ENCODE data around the gene CTSE.

Gene CTSE

GRCh38 chr1:206014601-206015000, 9.1 kb downstream of the CTSE start:
- no peak overlapping the region for H3K4me3 ChIP-seq (ENCODE audit: insufficient read depth, low read depth, low read length)
- no peaks in the 10 kb centered on the region for H3K9me3 ChIP-seq (ENCODE audit: control insufficient read depth, low read length)
- whole genome bisulfite sequencing, 2 experiments, result 86 to 94% methylated on average over 4 to 5 of the region's 5 CpGs
- H3K4me1 ChIP-seq (ENCODE audit: control insufficient read depth, insufficient read depth, low read length), result no peaks in the 10 kb centered on the region
- no peaks in the 10 kb centered on the region for H3K36me3 ChIP-seq (ENCODE audit: control insufficient read depth, insufficient read depth, low read length)
- no peak overlapping the region for H3K27ac ChIP-seq (ENCODE audit: insufficient read depth, low read depth, low read length, poor library complexity, severe bottlenecking)
- H3K27me3 ChIP-seq (ENCODE audit: control insufficient read depth, insufficient read depth, low read length, poor library complexity, severe bottlenecking), result no peaks in the 10 kb centered on the region

DNA sequence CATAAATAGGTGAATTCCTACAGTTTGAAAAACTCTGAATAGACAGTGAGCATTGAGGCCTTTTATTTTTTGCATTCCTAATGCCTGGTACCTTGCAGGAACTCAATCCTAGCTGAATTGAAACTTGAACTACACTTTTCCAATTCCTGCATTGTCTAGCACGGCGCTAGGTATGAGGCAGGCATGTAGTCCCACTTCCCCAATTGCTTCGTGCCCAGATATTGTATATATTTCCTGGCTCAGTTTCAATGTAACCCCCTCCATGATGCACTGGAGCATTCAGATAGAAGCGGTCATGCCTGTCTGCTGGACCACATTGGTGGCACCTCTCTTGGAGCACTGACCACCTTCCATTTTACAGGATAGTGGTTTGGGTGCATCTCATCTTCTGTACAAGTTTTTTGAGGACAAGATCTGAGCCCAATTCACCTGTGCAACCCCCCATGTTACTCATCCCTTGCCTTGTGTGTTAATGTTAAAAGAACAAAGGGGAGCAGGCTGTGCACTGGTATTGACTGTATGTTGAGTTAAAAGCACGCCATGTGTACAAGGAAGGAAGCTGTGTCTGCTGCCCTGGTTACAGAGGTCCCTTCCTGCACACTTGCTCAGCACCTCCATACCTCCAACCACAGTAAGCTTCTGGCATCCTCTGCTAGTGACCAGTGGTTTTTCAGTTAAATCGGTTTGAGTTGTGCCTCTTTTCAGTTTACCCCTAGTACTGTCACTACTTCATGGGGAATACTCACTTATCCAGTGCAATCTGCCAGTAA, 10.5 kb downstream of the CTSE start:
- Histone ChIP-seq H3K9me3 (ENCODE audit: control insufficient read depth, low read length) (no peaks in the 10 kb centered on the region), H3K4me1 (ENCODE audit: control insufficient read depth, insufficient read depth, low read length) (no peaks in the 10 kb centered on the region), H3K27ac (ENCODE audit: insufficient read depth, low read depth, low read length, poor library complexity, severe bottlenecking) (no peak overlapping the region), H3K4me3 (ENCODE audit: insufficient read depth, low read depth, low read length) (no peak overlapping the region), H3K36me3 (ENCODE audit: control insufficient read depth, insufficient read depth, low read length) (no peaks in the 10 kb centered on the region), H3K27me3 (ENCODE audit: control insufficient read depth, insufficient read depth, low read length, poor library complexity, severe bottlenecking) (no peaks in the 10 kb centered on the region)
- WGBS, 2 experiments, result 96 to 97% methylated on average over 6 of the region's 6 CpGs

DNA sequence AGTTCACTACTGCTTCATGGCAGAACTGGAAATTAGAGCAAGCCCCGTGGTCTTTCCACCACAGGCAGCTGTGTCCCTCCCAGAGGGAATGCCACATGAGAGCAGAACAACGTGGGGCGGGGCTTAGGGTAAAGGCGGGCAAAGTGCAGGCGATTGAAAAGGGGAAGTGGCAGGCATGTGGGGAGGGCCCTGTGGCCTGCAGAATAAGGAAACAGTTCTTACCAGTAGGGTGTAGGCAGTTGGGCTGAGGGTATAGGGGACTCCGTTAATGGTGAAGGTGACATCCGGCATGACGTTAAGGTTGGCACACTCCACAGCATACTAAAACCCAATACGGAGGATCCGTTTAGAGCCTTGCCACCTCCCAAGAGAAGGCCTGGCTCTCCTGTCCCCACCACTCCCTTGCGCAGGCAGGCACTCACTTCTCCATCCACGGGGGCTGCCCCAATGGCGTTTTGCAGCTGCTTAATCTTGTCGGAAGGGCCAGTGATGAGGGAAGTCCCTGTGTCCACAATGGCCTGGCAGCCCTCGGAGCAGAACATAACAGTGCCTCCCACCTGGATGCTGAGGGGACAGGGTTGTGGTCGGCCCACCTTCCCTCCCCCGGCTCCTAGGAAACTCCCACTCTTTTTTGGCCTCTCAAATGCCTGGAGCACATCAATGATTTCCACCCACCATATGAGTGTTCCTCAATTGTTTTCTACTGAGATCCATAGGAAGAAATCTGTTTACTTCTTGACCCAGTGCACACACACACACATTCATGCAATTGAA, 11.4 kb downstream of the CTSE start:
- Histone ChIP-seq H3K9me3 (ENCODE audit: control insufficient read depth, low read length) (no peaks in the 10 kb centered on the region), H3K27me3 (ENCODE audit: control insufficient read depth, insufficient read depth, low read length, poor library complexity, severe bottlenecking) (no peaks in the 10 kb centered on the region), H3K4me3 (ENCODE audit: insufficient read depth, low read depth, low read length) (no peak overlapping the region), H3K27ac (ENCODE audit: insufficient read depth, low read depth, low read length, poor library complexity, severe bottlenecking) (no peak overlapping the region), H3K4me1 (ENCODE audit: control insufficient read depth, insufficient read depth, low read length) (no peaks in the 10 kb centered on the region), H3K36me3 (ENCODE audit: control insufficient read depth, insufficient read depth, low read length) (no peaks in the 10 kb centered on the region)
- WGBS, 2 experiments, result 84% methylated on average over 17 of the region's 17 CpGs

- no peaks in the 10 kb centered on the region for H3K36me3 ChIP-seq (ENCODE audit: control insufficient read depth, insufficient read depth, low read length)
- H3K27ac ChIP-seq (ENCODE audit: insufficient read depth, low read depth, low read length, poor library complexity, severe bottlenecking), result no peak overlapping the region
- 94 to 96% methylated on average over 8 of the region's 8 CpGs for WGBS, 2 experiments
- H3K9me3 ChIP-seq (ENCODE audit: control insufficient read depth, low read length), result no peaks in the 10 kb centered on the region
- no peak overlapping the region for H3K4me3 ChIP-seq (ENCODE audit: insufficient read depth, low read depth, low read length)
- no peaks in the 10 kb centered on the region for H3K4me1 ChIP-seq (ENCODE audit: control insufficient read depth, insufficient read depth, low read length)
- H3K27me3 ChIP-seq (ENCODE audit: control insufficient read depth, insufficient read depth, low read length, poor library complexity, severe bottlenecking), result no peaks in the 10 kb centered on the region
Observed at GRCh38 chr1:206011057-206011456, 12.6 kb downstream of the CTSE start.

GRCh38 chr1:206010060-206010459, 13.6 kb downstream of the CTSE start:
- no peak overlapping the region for H3K27ac ChIP-seq (ENCODE audit: insufficient read depth, low read depth, low read length, poor library complexity, severe bottlenecking)

GRCh38 chr1:206006946-206007345, 16.7 kb downstream of the CTSE start:
- H3K27me3 ChIP-seq (ENCODE audit: control insufficient read depth, insufficient read depth, low read length, poor library complexity, severe bottlenecking), result no peaks in the 10 kb centered on the region
- H3K36me3 ChIP-seq (ENCODE audit: control insufficient read depth, insufficient read depth, low read length), result no peaks in the 10 kb centered on the region
- H3K27ac ChIP-seq (ENCODE audit: insufficient read depth, low read depth, low read length, poor library complexity, severe bottlenecking), result no peak overlapping the region
- no peaks in the 10 kb centered on the region for H3K4me1 ChIP-seq (ENCODE audit: control insufficient read depth, insufficient read depth, low read length)
- H3K9me3 ChIP-seq (ENCODE audit: control insufficient read depth, low read length), result no peaks in the 10 kb centered on the region
- H3K4me3 ChIP-seq (ENCODE audit: insufficient read depth, low read depth, low read length), result no peak overlapping the region
- WGBS, 2 experiments, result 67 to 83% methylated on average over 4 of the region's 4 CpGs

More at GRCh38 chr1:206010060-206010459, 13.6 kb downstream of the CTSE start:
- Histone ChIP-seq H3K4me1 (ENCODE audit: control insufficient read depth, insufficient read depth, low read length) (no peaks in the 10 kb centered on the region), H3K9me3 (ENCODE audit: control insufficient read depth, low read length) (no peaks in the 10 kb centered on the region), H3K27me3 (ENCODE audit: control insufficient read depth, insufficient read depth, low read length, poor library complexity, severe bottlenecking) (no peaks in the 10 kb centered on the region), H3K4me3 (ENCODE audit: insufficient read depth, low read depth, low read length) (no peak overlapping the region), H3K36me3 (ENCODE audit: control insufficient read depth, insufficient read depth, low read length) (no peaks in the 10 kb centered on the region)
- WGBS, 2 experiments, result 79 to 81% methylated on average over 5 of the region's 5 CpGs

DNA sequence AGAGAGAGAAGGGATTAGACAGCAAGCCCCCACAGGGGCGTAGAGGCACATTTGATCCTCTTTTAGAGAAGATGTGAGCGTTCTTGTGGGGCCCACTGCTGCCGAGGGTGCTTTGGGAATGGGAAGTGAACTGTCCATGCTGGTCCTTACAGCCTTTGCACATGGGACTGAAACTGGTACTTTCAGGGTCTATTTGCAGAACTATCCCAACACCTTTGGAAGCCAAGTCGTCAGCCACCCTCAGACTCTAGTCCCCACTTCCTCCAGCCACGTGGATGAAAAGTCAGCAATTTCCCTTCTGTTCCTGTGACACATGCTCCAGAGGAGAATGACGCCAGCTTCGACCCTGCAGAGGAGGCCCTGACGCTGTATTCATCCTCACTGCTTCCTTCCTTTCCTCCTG, 17.9 kb downstream of the CTSE start:
- Histone ChIP-seq H3K9me3 (ENCODE audit: control insufficient read depth, low read length) (no peaks in the 10 kb centered on the region), H3K27ac (ENCODE audit: insufficient read depth, low read depth, low read length, poor library complexity, severe bottlenecking) (no peak overlapping the region), H3K4me3 (ENCODE audit: insufficient read depth, low read depth, low read length) (no peak overlapping the region), H3K27me3 (ENCODE audit: control insufficient read depth, insufficient read depth, low read length, poor library complexity, severe bottlenecking) (no peaks in the 10 kb centered on the region), H3K4me1 (ENCODE audit: control insufficient read depth, insufficient read depth, low read length) (no peaks in the 10 kb centered on the region), H3K36me3 (ENCODE audit: control insufficient read depth, insufficient read depth, low read length) (no peaks in the 10 kb centered on the region)
- WGBS, 2 experiments, result 87 to 89% methylated on average over 8 of the region's 8 CpGs

DNA sequence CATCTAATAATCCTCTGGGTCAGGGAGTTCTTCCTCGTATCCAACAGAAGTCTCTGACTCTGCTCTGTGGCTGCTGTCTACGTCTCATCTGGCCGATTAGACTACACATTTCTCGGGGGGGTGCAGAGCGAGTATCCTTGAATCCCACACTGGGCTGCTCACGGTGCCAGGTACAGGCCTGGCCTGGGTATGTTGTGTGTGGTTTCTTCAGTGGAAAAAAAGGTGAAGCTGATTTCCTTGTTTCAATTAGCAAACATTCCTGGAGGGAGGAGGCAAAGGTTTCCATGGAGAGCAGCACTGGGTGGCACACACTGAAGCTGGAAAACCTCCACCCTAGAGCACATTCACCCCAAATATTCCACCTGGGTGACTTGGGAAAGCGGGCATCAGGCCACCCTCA, 18.5 kb downstream of the CTSE start:
- no peaks in the 10 kb centered on the region for H3K4me1 ChIP-seq (ENCODE audit: control insufficient read depth, insufficient read depth, low read length)
- H3K9me3 ChIP-seq (ENCODE audit: control insufficient read depth, low read length), result no peaks in the 10 kb centered on the region
- no peak overlapping the region for H3K27ac ChIP-seq (ENCODE audit: insufficient read depth, low read depth, low read length, poor library complexity, severe bottlenecking)
- no peaks in the 10 kb centered on the region for H3K27me3 ChIP-seq (ENCODE audit: control insufficient read depth, insufficient read depth, low read length, poor library complexity, severe bottlenecking)
- WGBS, 2 experiments, result 94% methylated on average over 7 of the region's 7 CpGs
- H3K36me3 ChIP-seq (ENCODE audit: control insufficient read depth, insufficient read depth, low read length), result no peaks in the 10 kb centered on the region
- no peak overlapping the region for H3K4me3 ChIP-seq (ENCODE audit: insufficient read depth, low read depth, low read length)

DNA sequence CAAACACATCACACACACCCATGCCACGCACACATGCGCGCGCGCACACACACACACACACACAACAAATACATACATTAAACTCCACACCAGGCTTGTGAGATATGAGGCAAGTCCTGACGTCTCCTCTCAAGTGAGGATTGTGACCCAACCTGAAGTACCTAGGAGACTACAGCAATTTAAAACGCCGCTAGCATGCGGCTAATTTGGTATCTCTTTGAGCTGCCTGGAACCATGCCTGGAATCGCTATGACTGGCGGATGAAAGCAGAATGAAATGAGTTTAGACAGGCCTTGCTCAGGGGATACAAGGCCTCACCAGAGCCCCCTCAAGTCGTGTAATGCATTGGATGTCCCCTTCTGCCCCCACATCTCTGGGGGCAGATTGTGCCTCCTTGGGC, 18.9 kb downstream of the CTSE start:
- Histone ChIP-seq H3K4me3 (ENCODE audit: insufficient read depth, low read depth, low read length) (no peak overlapping the region), H3K27ac (ENCODE audit: insufficient read depth, low read depth, low read length, poor library complexity, severe bottlenecking) (no peak overlapping the region), H3K27me3 (ENCODE audit: control insufficient read depth, insufficient read depth, low read length, poor library complexity, severe bottlenecking) (no peaks in the 10 kb centered on the region), H3K4me1 (ENCODE audit: control insufficient read depth, insufficient read depth, low read length) (no peaks in the 10 kb centered on the region), H3K9me3 (ENCODE audit: control insufficient read depth, low read length) (no peaks in the 10 kb centered on the region), H3K36me3 (ENCODE audit: control insufficient read depth, insufficient read depth, low read length) (no peaks in the 10 kb centered on the region)
- WGBS, 2 experiments, result 91 to 92% methylated on average over 12 of the region's 12 CpGs
